HepG2 (cell line): ENCODE measurements around the gene SPIRE1. TPM values are rescaled to one million over a fixed set of nuclear protein-coding genes. Genes with fewer than 3 reads are reported as not detected.
A peak's percentile ranks its signal among the peaks of the same experiment; 100 is the strongest.

ENCODE experiments used
- ATAC-seq: fragments of 200-7000 bp; cut with Tn5 transposase; 3 replicates; pipeline ENCODE4 v1.9.1; 2020; ENCODE audit warnings: mild to moderate bottlenecking, moderate library complexity
- BruUV-seq: library from RNA; stranded (reverse); fragments of 400-500 nt; replicated peaks from 2 replicates; lab custom pipeline; 2021; lab: Mats Ljungman, UMichigan
- CTCF ChIA-PET: fragments of 300-600 bp; formaldehyde crosslinking; extraction: SDS; loops from one replicate; lab custom pipeline; 2021; ENCODE audit warnings: low total read pairs, inconsistent platforms, low intra/inter-chr PET ratio; lab: Yijun Ruan, JAX
- POLR2A ChIA-PET: fragments of 350-600 bp; sonication (Branson Sonifier 250); formaldehyde crosslinking; loops from one replicate; lab custom pipeline; 2020; ENCODE audit warnings: antibody characterized with exemption, inconsistent platforms; lab: Yijun Ruan, JAX
- DNase-seq: peaks from one replicate; pipeline ENCODE4 v3.0.0-alpha.2; 2015; ENCODE audit warnings: low spot score
- FAIRE-seq: peaks from 3 replicates; lab custom pipeline; 2011; peaks lifted over from hg19 to GRCh38; lab: Jason Lieb, UNC
- H2AFZ ChIP-seq: one replicate; pipeline ENCODE4 v1.6.1; 2011; ENCODE audit warnings: low read length, inconsistent platforms
- H3K27ac ChIP-seq: fragments of 300-600 bp; 3 replicates; pipeline ENCODE4 v1.8.0; 2011; ENCODE audit warnings: mixed run types, mild to moderate bottlenecking, mixed read lengths, low read length, inconsistent platforms; ENCODE audit not compliant: insufficient read depth; ENCODE audit errors: extremely low read length
- H3K27me3 ChIP-seq, 2 experiments: fragments of 200-600 bp in 1 of 2; 2 replicates in 1 of 2; 3 replicates in 1 of 2; pipeline versions ENCODE4 v1.6.0 to v1.8.0; 2011; ENCODE audit warnings: low read length in 2 of 2, mild to moderate bottlenecking in 2 of 2, moderate library complexity in 2 of 2, inconsistent platforms in 1 of 2; ENCODE audit not compliant: insufficient read depth in 2 of 2, control insufficient read depth in 1 of 2
- H3K36me3 ChIP-seq, 2 experiments: fragments of 200-600 bp in 1 of 2; replicated peaks in 1 of 2; 2 replicates in 1 of 2; 3 replicates in 1 of 2; pipeline versions ENCODE4 v1.5.1 to v1.8.0; 2011; ENCODE audit warnings: low read length in 2 of 2, inconsistent platforms in 1 of 2; ENCODE audit not compliant: insufficient read depth in 2 of 2, control insufficient read depth in 1 of 2
- H3K4me1 ChIP-seq: 2 replicates; pipeline ENCODE4 v1.5.1; 2012; ENCODE audit warnings: low read length, inconsistent platforms; ENCODE audit not compliant: insufficient read depth
- H3K4me2 ChIP-seq: 2 replicates; pipeline ENCODE4 v1.6.0; 2011; ENCODE audit warnings: low read depth, low read length, inconsistent platforms
- H3K4me3 ChIP-seq, 3 experiments: fragments of 200-600 bp in 1 of 3; sonication (generic), shearing (Covaris generic) in 1 of 3; replicated peaks in 1 of 3; 2 replicates each; pipeline ENCODE4 v1.5.1; 2011 to 2016; ENCODE audit warnings: low read length in 3 of 3, inconsistent platforms in 2 of 3, low read depth in 2 of 3, mild to moderate bottlenecking in 2 of 3, control low read depth in 1 of 3, mixed read lengths in 1 of 3; ENCODE audit not compliant: insufficient read depth in 1 of 3
- H3K79me2 ChIP-seq: one replicate; pipeline ENCODE4 v1.6.1; 2011; ENCODE audit warnings: low read length, inconsistent platforms; ENCODE audit not compliant: insufficient read depth
- H3K9ac ChIP-seq: 2 replicates; pipeline ENCODE4 v1.6.0; 2011; ENCODE audit warnings: mild to moderate bottlenecking, low read depth, low read length, inconsistent platforms; ENCODE audit not compliant: insufficient read depth
- H3K9me3 ChIP-seq: 2 replicates; pipeline ENCODE4 v1.5.1; 2012; ENCODE audit warnings: mild to moderate bottlenecking, low read length
- H4K20me1 ChIP-seq: 2 replicates; pipeline ENCODE4 v1.6.0; 2011; ENCODE audit warnings: inconsistent platforms, mild to moderate bottlenecking, low read length, moderate library complexity; ENCODE audit not compliant: insufficient read depth
- FOXA1 ChIP-seq, 2 experiments: fragments of 450-650 bp in 1 of 2; sonication (generic) in 1 of 2; formaldehyde crosslinking in 1 of 2; IDR thresholded peaks; 2 replicates each; pipeline versions ENCODE4 v1.4.0 to v1.6.1; 2016 to 2020; ENCODE audit warnings: missing genetic modification reagents in 1 of 2
- HOXA5 ChIP-seq: sonication (generic); formaldehyde crosslinking; IDR thresholded peaks from 2 replicates; pipeline ENCODE4 v1.4.0; 2020; ENCODE audit warnings: missing genetic modification reagents
- ZNF788 ChIP-seq: sonication (generic); formaldehyde crosslinking; IDR thresholded peaks from 2 replicates; pipeline ENCODE4 v1.5.0; 2020; ENCODE audit warnings: mild to moderate bottlenecking, missing genetic modification reagents, borderline replicate concordance
- ZSCAN22 ChIP-seq: sonication (generic); formaldehyde crosslinking; IDR thresholded peaks from 2 replicates; pipeline ENCODE4 v1.4.0; 2020; ENCODE audit warnings: mild to moderate bottlenecking, missing genetic modification reagents
- WGBS: methylation state at CpG from one replicate; pipeline ENCODE4 v1.1.6; 2017; ENCODE audit warnings: low lambda C conversion rate; 5-methylcytosine and 5-hydroxymethylcytosine counted together
- in situ Hi-C: cut with HindIII; loops from 2 replicates; pipeline ENCODE4 v1.10.0; 2017; ENCODE audit warnings: low pct_unique_long_range_greater_than_20kb; ENCODE audit not compliant: extremely low pct_ligation_motif_present
- intact Hi-C: fragments of 100-400 bp; cut with micrococcal nuclease; formaldehyde crosslinking; loops from one replicate; pipeline ENCODE4 v1.10.0; 2022; ENCODE audit not compliant: unreplicated experiment
- polyA plus RNA-seq, 8 experiments: library from polyadenylated mRNA; depleted of rRNA in 3 of 8; stranded (reverse) in 7 of 8; unstranded in 1 of 8; fragments of >200 nt; fragmentation: Illumina TruSeq in 4 of 8; extraction: Trizol in 4 of 8; gene quantifications; 2 replicates each; pipeline versions ENCODE4 v1.2.1 to v1.2.3, GENCODE V29; 2011 to 2016; ENCODE audit warnings: low read depth in 4 of 8, missing spikeins in 1 of 8, mixed read lengths in 1 of 8; ENCODE audit not compliant: insufficient read depth in 1 of 8
- total RNA-seq, 5 experiments: library from RNA; depleted of rRNA; stranded (reverse); fragments of >200 nt; fragmentation: Illumina TruSeq; extraction: Trizol; gene quantifications; 2 replicates each; pipeline ENCODE4 v1.2.3, GENCODE V29; 2016; ENCODE audit warnings: low read depth in 1 of 5

The SPIRE1 gene
- total and polyA plus RNA-seq, 2 of the 13 experiments (the other 11 are each of a cell fraction or from before 2014, with no cell fraction given), result 9.9 to 21.3 TPM

DNA sequence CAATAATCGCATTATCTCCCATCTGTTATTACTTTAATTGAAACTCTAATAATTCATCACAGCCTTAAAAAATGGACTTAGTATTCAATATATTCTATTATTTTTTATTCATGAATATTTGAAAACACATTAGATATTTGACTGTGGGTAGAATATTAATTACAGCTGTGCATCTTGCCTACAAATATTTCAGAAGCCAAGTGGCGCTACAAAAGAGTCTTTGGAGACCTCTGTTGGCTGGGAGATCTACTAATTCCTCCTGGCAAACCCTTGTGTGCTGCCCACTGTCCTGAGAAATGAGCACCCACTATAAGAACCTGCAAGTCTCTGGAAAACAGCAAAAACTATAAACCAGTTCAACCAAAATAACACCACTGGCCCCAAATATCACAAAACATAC is 195.7 kb downstream of the SPIRE1 start:
- TF ChIP-seq HOXA5 (CRISPR knock-in tag) (no peak), ZSCAN22 (CRISPR knock-in tag) (no peak)
- no peak for FAIRE-seq

GRCh38 chr18:12461326-12461725 is 196.6 kb downstream of the SPIRE1 start:
- intact Hi-C loops (loop anchor here (2.0 to 5.0 kb wide), 2 partner anchors 71 to 196 kb away; partner anchors contain the start of gene SPIRE1), in situ Hi-C loops (no loop called here)

More for the DNA sequence above, 195.7 kb downstream of the SPIRE1 start:
- ATAC-seq (no peak), DNase-seq (no peak)
- no peak overlapping the region for H3K4me2 ChIP-seq
- H3K27ac ChIP-seq, result no peak overlapping the region
- no peak overlapping the region for H3K4me3 ChIP-seq
- no peaks in the 10 kb centered on the region for H3K9me3 ChIP-seq
- intact Hi-C loops (loop anchor here (5.0 kb wide), 1 partner anchor 195 kb away; the partner anchor contains the start of gene SPIRE1), in situ Hi-C loops (no loop called here)
- BruUV-seq, result TSS peak; percentile 34
- CTCF ChIA-PET, result no interaction called here
- no peaks in the 10 kb centered on the region for H3K79me2 ChIP-seq
- POLR2A ChIA-PET, result no interaction called here
- H3K4me1 ChIP-seq, result peaks cover 24% of the 10 kb centered on the region
- no peak overlapping the region for H2AFZ ChIP-seq
- H3K36me3 ChIP-seq, result peaks cover 1 to 11% of the 10 kb centered on the region in 2 experiments; a peak in 3 of 5 replicates
- no peak overlapping the region for H3K9ac ChIP-seq
- no peaks in the 10 kb centered on the region for H3K27me3 ChIP-seq
- no peaks in the 10 kb centered on the region for H4K20me1 ChIP-seq
- WGBS, result 96% methylated on average over 2 of the region's 2 CpGs

More at GRCh38 chr18:12461326-12461725, 196.6 kb downstream of the SPIRE1 start:
- no peaks in the 10 kb centered on the region for H3K9me3 ChIP-seq
- peaks cover 24% of the 10 kb centered on the region for H3K4me1 ChIP-seq
- DNase-seq (no peak), ATAC-seq (no peak), FAIRE-seq (no peak)
- H2AFZ ChIP-seq, result no peak overlapping the region
- WGBS, result 76% methylated on average over 6 of the region's 6 CpGs
- POLR2A ChIA-PET, result interaction anchor here (0.9 kb wide), 1 partner anchor 42 kb away, joined by 3 read pairs; no protein-coding TSS in a partner anchor
- TF ChIP-seq ZNF788 (CRISPR knock-in tag), result no peak
- TF ChIP-seq FOXA1 (IDR thresholded peaks at IDR 0.05), result peak; percentile 66
- no peak for TF ChIP-seq FOXA1 (CRISPR knock-in tag; IDR thresholded peaks at IDR 0.05)
- H3K27ac ChIP-seq, result peak overlapping the region; percentile 57
- H3K27me3 ChIP-seq, result no peaks in the 10 kb centered on the region
- peak overlapping the region in 1 of 3 experiments; percentile 4; a peak in 1 of 6 replicates for H3K4me3 ChIP-seq
- no peaks in the 10 kb centered on the region for H4K20me1 ChIP-seq
- no peak overlapping the region for H3K9ac ChIP-seq
- BruUV-seq, result no TSS peak
- peak overlapping the region; percentile 40 for H3K4me2 ChIP-seq
- CTCF ChIA-PET, result no interaction called here
- H3K36me3 ChIP-seq, result peaks cover 3 to 11% of the 10 kb centered on the region in 2 experiments; a peak in 4 of 5 replicates
- no peaks in the 10 kb centered on the region for H3K79me2 ChIP-seq
